Skeletal muscle satellite cell (primary cell): ENCODE results near the gene DDX4.
"Not testable (repeated sequence)": the region's sequence is repeated elsewhere in the genome, so short reads cannot be mapped to it uniquely, and the experiment has no call there.

Experiments used
- H3K27me3 ChIP-seq: 2 replicates; pipeline ENCODE4 v1.7.0; 2013; ENCODE audit warnings: low read length; ENCODE audit not compliant: control insufficient read depth, insufficient read depth
- H3K36me3 ChIP-seq: 2 replicates; pipeline ENCODE4 v1.7.0; 2013; ENCODE audit warnings: mild to moderate bottlenecking, control low read depth, low read length; ENCODE audit not compliant: insufficient read depth
- H3K4me1 ChIP-seq: 2 replicates; pipeline ENCODE4 v1.7.0; 2013; ENCODE audit warnings: low read length; ENCODE audit not compliant: control insufficient read depth, insufficient read depth
- H3K4me2 ChIP-seq: 2 replicates; pipeline ENCODE4 v1.7.0; 2013; ENCODE audit warnings: mild to moderate bottlenecking, low read length
- H3K4me3 ChIP-seq: 2 replicates; pipeline ENCODE4 v1.7.0; 2013; ENCODE audit warnings: low read length
- H3K9ac ChIP-seq: 2 replicates; pipeline ENCODE4 v1.7.0; 2013; ENCODE audit warnings: mild to moderate bottlenecking, low read depth, low read length, moderate library complexity
- H3K9me3 ChIP-seq: replicated peaks from 2 replicates; pipeline ENCODE4 v1.7.0; 2013; ENCODE audit warnings: mild to moderate bottlenecking, control low read depth, low read length

Gene DDX4

GRCh38 chr5:55732585-55732984 lies 5.3 kb upstream of the DDX4 start:
- Histone ChIP-seq H3K4me2 (no peak overlapping the region), H3K9ac (no peak overlapping the region), H3K36me3 (no peaks in the 10 kb centered on the region), H3K27me3 (peaks cover 3% of the 10 kb centered on the region), H3K4me3 (no peak overlapping the region), H3K4me1 (no peaks in the 10 kb centered on the region), H3K9me3 (no peaks in the 10 kb centered on the region)

GRCh38 chr5:55734658-55735057 lies 3.2 kb upstream of the DDX4 start:
- H3K4me3 ChIP-seq: no peak overlapping the region
- no peaks in the 10 kb centered on the region for H3K4me1 ChIP-seq
- peaks cover 3% of the 10 kb centered on the region for H3K27me3 ChIP-seq
- H3K9me3 ChIP-seq: no peaks in the 10 kb centered on the region
- H3K9ac ChIP-seq: no peak overlapping the region
- H3K4me2 ChIP-seq: no peak overlapping the region
- no peaks in the 10 kb centered on the region for H3K36me3 ChIP-seq

GRCh38 chr5:55742778-55743177 lies 4.9 kb downstream of the DDX4 start:
- no peak overlapping the region for H3K4me3 ChIP-seq
- H3K4me1 ChIP-seq: no peaks in the 10 kb centered on the region
- H3K9ac ChIP-seq: no peak overlapping the region
- no peaks in the 10 kb centered on the region for H3K36me3 ChIP-seq
- no peak overlapping the region for H3K4me2 ChIP-seq
- H3K27me3 ChIP-seq: no peaks in the 10 kb centered on the region
- H3K9me3 ChIP-seq: no peaks in the 10 kb centered on the region

GRCh38 chr5:55747778-55748318 lies 10.0 kb downstream of the DDX4 start:
- Histone ChIP-seq H3K4me3 (no peak overlapping the region), H3K9me3 (no peaks in the 10 kb centered on the region), H3K27me3 (no peaks in the 10 kb centered on the region)

GRCh38 chr5:55749387-55749786 lies 11.5 kb downstream of the DDX4 start:
- no peak overlapping the region for H3K9ac ChIP-seq
- no peak overlapping the region for H3K4me2 ChIP-seq
- no peak overlapping the region for H3K4me3 ChIP-seq
- H3K27me3 ChIP-seq: no peaks in the 10 kb centered on the region
- no peaks in the 10 kb centered on the region for H3K9me3 ChIP-seq
- H3K36me3 ChIP-seq: no peaks in the 10 kb centered on the region
- no peaks in the 10 kb centered on the region for H3K4me1 ChIP-seq

More at GRCh38 chr5:55747778-55748318, 10.0 kb downstream of the DDX4 start:
- Histone ChIP-seq H3K4me1 (no peaks in the 10 kb centered on the region), H3K9ac (no peak overlapping the region), H3K4me2 (no peak overlapping the region), H3K36me3 (no peaks in the 10 kb centered on the region)

- Histone ChIP-seq H3K9ac (no peak overlapping the region), H3K9me3 (no peaks in the 10 kb centered on the region), H3K36me3 (no peaks in the 10 kb centered on the region), H3K4me2 (no peak overlapping the region), H3K27me3 (no peaks in the 10 kb centered on the region), H3K4me1 (no peaks in the 10 kb centered on the region), H3K4me3 (no peak overlapping the region)
These were observed 12.2 kb downstream of the DDX4 start for GRCh38 chr5:55750063-55750462.

- no peaks in the 10 kb centered on the region for H3K36me3 ChIP-seq
- H3K4me1 ChIP-seq: no peaks in the 10 kb centered on the region
- no peak overlapping the region for H3K4me3 ChIP-seq
- no peaks in the 10 kb centered on the region for H3K27me3 ChIP-seq
- H3K9me3 ChIP-seq: no peaks in the 10 kb centered on the region
- no peak overlapping the region for H3K4me2 ChIP-seq
- no peak overlapping the region for H3K9ac ChIP-seq
These were observed 12.6 kb downstream of the DDX4 start for GRCh38 chr5:55750499-55750898.

GRCh38 chr5:55758231-55758630 lies 20.4 kb downstream of the DDX4 start:
- Histone ChIP-seq H3K4me1 (no peaks in the 10 kb centered on the region), H3K4me2 (no peak overlapping the region), H3K4me3 (no peak overlapping the region), H3K9me3 (no peaks in the 10 kb centered on the region), H3K9ac (no peak overlapping the region), H3K36me3 (no peaks in the 10 kb centered on the region), H3K27me3 (no peaks in the 10 kb centered on the region)

- Histone ChIP-seq H3K4me1 (no peaks in the 10 kb centered on the region), H3K9ac (no peak overlapping the region)
These were observed 20.9 kb downstream of the DDX4 start for GRCh38 chr5:55758714-55759113.

GRCh38 chr5:55761721-55762120 lies 23.9 kb downstream of the DDX4 start:
- H3K4me2 ChIP-seq, H3K9ac ChIP-seq, H3K27me3 ChIP-seq, H3K4me3 ChIP-seq, H3K9me3 ChIP-seq, H3K36me3 ChIP-seq, H3K4me1 ChIP-seq: not testable (repeated sequence)

More at GRCh38 chr5:55758714-55759113, 20.9 kb downstream of the DDX4 start:
- Histone ChIP-seq H3K4me2 (no peak overlapping the region), H3K36me3 (no peaks in the 10 kb centered on the region), H3K4me3 (no peak overlapping the region), H3K27me3 (no peaks in the 10 kb centered on the region), H3K9me3 (no peaks in the 10 kb centered on the region)

- Histone ChIP-seq H3K9me3 (no peaks in the 10 kb centered on the region), H3K4me3 (no peak overlapping the region), H3K36me3 (no peaks in the 10 kb centered on the region), H3K4me2 (no peak overlapping the region), H3K4me1 (no peaks in the 10 kb centered on the region), H3K27me3 (no peaks in the 10 kb centered on the region), H3K9ac (no peak overlapping the region)
These were observed 26.0 kb downstream of the DDX4 start for GRCh38 chr5:55763746-55764420.

- Histone ChIP-seq H3K4me1 (no peaks in the 10 kb centered on the region), H3K9me3 (no peaks in the 10 kb centered on the region), H3K27me3 (no peaks in the 10 kb centered on the region), H3K4me3 (no peak overlapping the region), H3K36me3 (no peaks in the 10 kb centered on the region), H3K4me2 (no peak overlapping the region), H3K9ac (no peak overlapping the region)
These were observed 30.4 kb downstream of the DDX4 start for GRCh38 chr5:55768279-55768678.
